Activated CD4-positive, alpha-beta T cell treated with anti-CD3 and anti-CD28 coated beads, Interleukin-2, amount 50 U/mL, for 1 hour (primary cell): ENCODE data around the gene CHST15.

Experiments
- DNase-seq: peaks from one replicate; pipeline ENCODE4 v3.0.0-alpha.2; 2020

Gene CHST15

GRCh38 chr10:124063750-124064603 lies 29.4 kb downstream of the CHST15 start:
- DNase-seq: no peak

GRCh38 chr10:124062390-124062789 lies 31.0 kb downstream of the CHST15 start:
- DNase-seq: no peak

- DNase-seq: no peak
Measured at GRCh38 chr10:124061030-124061429, 32.4 kb downstream of the CHST15 start.

GRCh38 chr10:124060148-124060720 lies 33.2 kb downstream of the CHST15 start:
- no peak for DNase-seq

- no peak for DNase-seq
Measured at GRCh38 chr10:124059551-124059950, 33.8 kb downstream of the CHST15 start.

- no peak for DNase-seq
Measured at GRCh38 chr10:124058346-124059003, 34.9 kb downstream of the CHST15 start.

GRCh38 chr10:124057601-124058000 lies 35.8 kb downstream of the CHST15 start:
- no peak for DNase-seq

GRCh38 chr10:124056337-124056980 lies 36.9 kb downstream of the CHST15 start:
- DNase-seq: no peak

- no peak for DNase-seq
Measured at GRCh38 chr10:124053971-124054370, 39.4 kb downstream of the CHST15 start.

- DNase-seq: no peak
Measured at GRCh38 chr10:124052561-124052960, 40.8 kb downstream of the CHST15 start.

- DNase-seq: no peak
Measured at GRCh38 chr10:124050021-124051015, 43.1 kb downstream of the CHST15 start.

GRCh38 chr10:124049484-124049883 lies 43.9 kb downstream of the CHST15 start:
- no peak for DNase-seq

- DNase-seq: no peak
Measured at GRCh38 chr10:124048371-124049290, 44.8 kb downstream of the CHST15 start.

- DNase-seq: no peak
Measured at GRCh38 chr10:124047427-124048152, 45.8 kb downstream of the CHST15 start.

GRCh38 chr10:124045801-124046355 lies 47.5 kb downstream of the CHST15 start:
- no peak for DNase-seq

- DNase-seq: no peak
Measured at GRCh38 chr10:124045276-124045675, 48.1 kb downstream of the CHST15 start.

- DNase-seq: no peak
Measured at GRCh38 chr10:124044143-124044862, 49.1 kb downstream of the CHST15 start.

- DNase-seq: no peak
Measured at GRCh38 chr10:124043310-124044142, 49.9 kb downstream of the CHST15 start.
